ENCODE data around the gene SNX25.

- TF ChIP-seq CTCF (conservative IDR thresholded peaks at IDR 0.05; ENCODE audit: low read depth, low read length), result no peak
- no peak for TF ChIP-seq EZH2 (IDR thresholded peaks at IDR 0.05; ENCODE audit: borderline replicate concordance, low read depth, low read length, poor library complexity, severe bottlenecking)
Measured at GRCh38 chr4:185210102-185210981, 944 bp downstream of the SNX25 start.

All from A673 (cell line).